Ascending aorta (tissue), 2 donors: ENCODE data around the gene TRIM58. TPM values are rescaled to one million over a fixed set of nuclear protein-coding genes. Genes with fewer than 3 reads are reported as not detected.

Experiments
- DNase-seq, 2 donors: peaks; one replicate each; pipeline ENCODE4 v3.0.0-alpha.2; 2019; ENCODE audit warnings: low spot score in 2 of 2
- H3K27ac ChIP-seq, 2 donors: fragments of 200-600 bp; sonication (generic); one replicate each; pipeline ENCODE4 v1.5.1; 2016 to 2017; ENCODE audit warnings: mild to moderate bottlenecking in 1 of 2
- H3K27me3 ChIP-seq: fragments of 200-600 bp; sonication (generic); one replicate; pipeline ENCODE4 v1.5.1; 2017
- H3K36me3 ChIP-seq, 2 donors: fragments of 200-600 bp; sonication (generic); one replicate each; pipeline ENCODE4 v1.5.1; 2016
- H3K4me1 ChIP-seq, 2 donors: fragments of 200-600 bp; sonication (generic); one replicate each; pipeline ENCODE4 v1.5.1; 2016 to 2017; ENCODE audit warnings: mild to moderate bottlenecking in 1 of 2
- H3K4me3 ChIP-seq, 2 donors: fragments of 200-600 bp; sonication (generic); one replicate each; pipeline ENCODE4 v1.5.1; 2016 to 2017; ENCODE audit warnings: mild to moderate bottlenecking in 1 of 2
- H3K9me3 ChIP-seq, 2 donors: fragments of 200-600 bp; sonication (generic); one replicate each; pipeline ENCODE4 v1.5.1; 2016
- intact Hi-C: fragments of 100-400 bp; cut with DNase I; formaldehyde crosslinking; loops from one replicate; pipeline ENCODE4 v1.15.1; 2023
- total RNA-seq: library from RNA; depleted of rRNA; stranded (reverse); fragments of >200 nt; gene quantifications from one replicate; pipeline ENCODE4 v1.1.0, GENCODE V29; 2016
- TF ChIP-seq, protein P1 (sequence below), 3 experiments: fragments of 200-600 bp in 2 of 3; fragments of 450-650 bp in 1 of 3; sonication (generic) in 2 of 3; IDR thresholded peaks; one replicate each; pipeline ENCODE4 v1.5.1; 2016 to 2019; ENCODE audit warnings: antibody characterized with exemption in 3 of 3, mild to moderate bottlenecking in 1 of 3, moderate library complexity in 1 of 3

TRIM58 gene
- total RNA-seq, 1 donor from 2014 or later: 0.53 TPM

- no peaks in the 10 kb centered on the region for H3K4me1 ChIP-seq
- TF ChIP-seq, protein P1, sequence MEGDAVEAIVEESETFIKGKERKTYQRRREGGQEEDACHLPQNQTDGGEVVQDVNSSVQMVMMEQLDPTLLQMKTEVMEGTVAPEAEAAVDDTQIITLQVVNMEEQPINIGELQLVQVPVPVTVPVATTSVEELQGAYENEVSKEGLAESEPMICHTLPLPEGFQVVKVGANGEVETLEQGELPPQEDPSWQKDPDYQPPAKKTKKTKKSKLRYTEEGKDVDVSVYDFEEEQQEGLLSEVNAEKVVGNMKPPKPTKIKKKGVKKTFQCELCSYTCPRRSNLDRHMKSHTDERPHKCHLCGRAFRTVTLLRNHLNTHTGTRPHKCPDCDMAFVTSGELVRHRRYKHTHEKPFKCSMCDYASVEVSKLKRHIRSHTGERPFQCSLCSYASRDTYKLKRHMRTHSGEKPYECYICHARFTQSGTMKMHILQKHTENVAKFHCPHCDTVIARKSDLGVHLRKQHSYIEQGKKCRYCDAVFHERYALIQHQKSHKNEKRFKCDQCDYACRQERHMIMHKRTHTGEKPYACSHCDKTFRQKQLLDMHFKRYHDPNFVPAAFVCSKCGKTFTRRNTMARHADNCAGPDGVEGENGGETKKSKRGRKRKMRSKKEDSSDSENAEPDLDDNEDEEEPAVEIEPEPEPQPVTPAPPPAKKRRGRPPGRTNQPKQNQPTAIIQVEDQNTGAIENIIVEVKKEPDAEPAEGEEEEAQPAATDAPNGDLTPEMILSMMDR (IDR thresholded peaks at IDR 0.05): no peak
- intact Hi-C loops: no loop called here
- DNase-seq: no peak
- H3K9me3 ChIP-seq: no peaks in the 10 kb centered on the region
- no peaks in the 10 kb centered on the region for H3K27me3 ChIP-seq
- no peak overlapping the region for H3K27ac ChIP-seq
- no peaks in the 10 kb centered on the region for H3K36me3 ChIP-seq
- no peak overlapping the region for H3K4me3 ChIP-seq
Observed at GRCh38 chr1:247829656-247830055, 27.3 kb upstream of the TRIM58 start.

DNA sequence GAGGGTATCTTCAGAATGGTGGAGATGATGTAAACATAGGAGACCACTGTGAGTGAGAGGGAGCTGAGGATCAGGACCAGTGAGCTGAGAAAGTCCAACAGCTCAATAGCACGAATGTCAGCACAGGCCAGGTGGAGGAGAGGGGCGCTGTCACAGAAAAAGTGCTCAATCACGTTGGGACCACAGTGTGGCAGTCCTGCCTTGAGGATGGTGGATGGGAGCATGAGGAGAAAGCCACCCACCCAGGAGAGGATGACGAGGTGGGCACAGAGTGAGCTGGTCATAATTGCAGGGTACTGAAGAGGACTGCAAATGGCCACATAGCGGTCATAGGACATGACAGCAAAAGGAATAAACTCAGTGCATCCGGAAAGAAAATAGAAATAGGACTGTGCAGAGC is 23.4 kb upstream of the TRIM58 start:
- H3K36me3 ChIP-seq: no peaks in the 10 kb centered on the region
- intact Hi-C loops: no loop called here
- no peaks in the 10 kb centered on the region for H3K27me3 ChIP-seq
- H3K4me3 ChIP-seq: no peak overlapping the region
- DNase-seq: no peak
- H3K27ac ChIP-seq: no peak overlapping the region
- no peaks in the 10 kb centered on the region for H3K4me1 ChIP-seq
- TF ChIP-seq, protein P1 (IDR thresholded peaks at IDR 0.05): no peak
- no peaks in the 10 kb centered on the region for H3K9me3 ChIP-seq

DNA sequence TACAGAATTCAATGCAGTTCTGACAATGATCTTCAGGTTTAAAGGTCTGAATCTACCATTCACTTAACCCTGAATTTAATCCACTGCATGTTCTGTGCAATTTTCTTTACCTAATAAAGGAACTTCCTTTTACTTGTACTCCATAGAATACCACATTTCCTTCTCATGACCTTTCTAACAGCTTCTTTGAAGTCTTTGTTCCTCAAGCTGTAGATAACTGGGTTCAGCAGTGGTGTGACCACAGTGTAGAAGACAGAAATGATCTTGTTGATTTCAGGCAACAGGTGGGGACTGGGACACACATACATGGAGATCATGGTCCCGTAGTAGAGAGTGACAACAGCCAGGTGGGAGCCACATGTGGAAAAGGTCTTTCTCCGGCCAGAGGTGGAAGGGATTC is 16.2 kb upstream of the TRIM58 start:
- Histone ChIP-seq H3K27me3 (no peaks in the 10 kb centered on the region), H3K4me1 (no peaks in the 10 kb centered on the region), H3K27ac (no peak overlapping the region), H3K4me3 (no peak overlapping the region), H3K36me3 (no peaks in the 10 kb centered on the region), H3K9me3 (no peaks in the 10 kb centered on the region)
- no peak for DNase-seq
- intact Hi-C loops: no loop called here
- TF ChIP-seq, protein P1 (IDR thresholded peaks at IDR 0.05): no peak

DNA sequence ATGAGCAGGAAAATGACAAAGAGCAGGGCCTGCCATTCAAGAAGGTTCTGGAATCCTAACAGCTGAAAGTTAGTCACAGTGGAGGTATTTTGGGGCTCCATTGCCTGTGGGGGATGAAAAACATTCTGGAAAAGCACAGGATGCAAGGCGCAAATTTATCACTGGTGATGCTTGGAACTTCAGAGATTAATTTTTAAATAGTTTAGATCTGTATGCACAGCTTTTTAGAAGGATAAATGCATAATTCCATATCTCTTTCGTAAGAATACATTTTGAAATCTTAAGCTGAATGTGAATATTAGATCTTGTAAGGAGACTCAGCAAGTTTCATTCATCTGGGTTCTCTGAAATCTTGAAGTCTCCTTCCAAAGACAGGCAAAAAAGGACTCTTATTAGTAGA is 15.2 kb upstream of the TRIM58 start, which contains the start of gene OR11L1:
Gene OR11L1, minus strand, starts transcription at position 101 of the 400 bp plus-strand sequence. Its CDS starts 0 bp downstream, at position 101.
- H3K4me3 ChIP-seq: no peak within 1 kb of the TSS
- H3K36me3 ChIP-seq: no peaks in the 10 kb centered on the region
- no peaks in the 10 kb centered on the region for H3K27me3 ChIP-seq
- TF ChIP-seq, protein P1 (IDR thresholded peaks at IDR 0.05): no peak
- H3K4me1 ChIP-seq: no peaks in the 10 kb centered on the region
- no peak for DNase-seq
- intact Hi-C loops: no loop called here
- H3K27ac ChIP-seq: no peak within 1 kb of the TSS
- H3K9me3 ChIP-seq: no peaks in the 10 kb centered on the region

GRCh38 chr1:247843411-247843810 is 13.6 kb upstream of the TRIM58 start:
- Histone ChIP-seq H3K4me1 (no peaks in the 10 kb centered on the region), H3K27ac (no peak overlapping the region), H3K4me3 (no peak overlapping the region), H3K36me3 (no peaks in the 10 kb centered on the region), H3K27me3 (no peaks in the 10 kb centered on the region), H3K9me3 (no peaks in the 10 kb centered on the region)
- TF ChIP-seq, protein P1 (IDR thresholded peaks at IDR 0.05): no peak
- DNase-seq: no peak
- intact Hi-C loops: no loop called here
